GF-D8 (cell line): ENCODE measurements around the gene RAB3IP.
"Not testable (repeated sequence)": the region's sequence is repeated elsewhere in the genome, so short reads cannot be mapped to it uniquely, and the experiment has no call there.

Source experiments
- DNase-seq: peaks from one replicate; lab custom pipeline; 2025; lab: John Stamatoyannopoulos, UW

RAB3IP gene

DNA sequence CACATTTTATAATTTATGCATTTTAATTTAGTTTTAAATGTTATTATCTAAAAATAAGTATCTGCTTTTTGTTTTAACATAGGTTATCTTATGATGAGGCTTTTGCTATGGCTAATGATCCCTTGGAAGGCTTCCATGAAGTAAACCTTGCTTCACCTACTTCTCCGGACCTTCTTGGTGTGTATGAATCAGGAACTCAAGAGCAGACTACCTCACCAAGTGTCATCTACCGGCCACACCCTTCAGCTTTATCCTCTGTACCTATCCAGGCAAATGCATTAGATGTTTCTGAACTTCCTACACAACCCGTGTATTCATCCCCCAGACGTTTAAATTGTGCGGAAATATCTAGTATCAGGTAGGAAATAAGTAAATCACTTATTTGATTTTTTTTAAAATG lies 16.6 kb downstream of the RAB3IP start:
- DNase-seq: no peak

DNA sequence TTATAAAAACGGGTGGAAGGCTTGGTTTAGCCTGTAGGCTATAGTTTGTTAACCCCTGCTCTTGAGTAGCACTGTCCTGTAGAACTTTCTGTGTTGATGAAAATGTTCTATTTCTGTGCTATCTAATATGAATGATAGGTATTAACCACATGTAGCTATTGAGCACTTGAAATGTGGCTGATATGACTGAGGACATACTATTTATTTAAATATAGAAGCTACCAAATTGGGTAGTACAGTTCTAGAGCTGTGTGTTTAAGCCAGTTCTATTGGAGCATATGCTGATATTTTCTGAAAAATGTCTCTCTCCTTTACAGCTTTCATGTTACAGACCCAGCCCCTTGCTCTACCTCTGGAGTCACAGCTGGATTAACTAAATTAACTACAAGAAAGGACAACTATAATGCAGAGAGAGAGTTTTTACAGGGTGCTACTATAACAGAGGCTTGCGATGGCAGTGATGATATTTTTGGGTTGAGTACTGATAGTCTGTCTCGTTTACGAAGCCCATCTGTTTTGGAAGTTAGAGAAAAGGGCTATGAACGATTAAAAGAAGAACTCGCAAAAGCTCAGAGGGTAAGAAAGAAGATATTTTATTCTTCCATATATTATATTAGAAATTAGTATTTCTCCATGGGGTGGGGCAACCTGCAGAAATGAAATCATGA lies 17.6 kb downstream of the RAB3IP start:
- DNase-seq: no peak

DNA sequence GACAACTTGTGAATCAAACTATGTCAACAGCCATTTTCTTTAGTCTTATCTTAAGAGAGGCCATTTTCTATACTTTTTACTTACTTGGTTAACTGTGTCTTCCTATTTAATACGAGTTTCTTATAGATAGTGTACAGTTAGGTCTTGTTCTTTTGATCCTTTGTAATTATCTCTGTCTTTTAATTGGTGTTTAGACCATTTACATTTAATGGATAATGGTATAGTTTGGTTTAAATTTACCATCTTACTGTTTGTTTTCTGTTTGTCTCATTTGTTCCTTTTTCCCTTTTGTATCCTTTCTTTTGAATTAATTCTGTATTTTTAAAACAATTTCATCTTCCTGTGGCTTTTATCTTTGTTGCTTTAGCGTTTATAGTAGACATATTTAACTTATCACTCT lies 19.4 kb downstream of the RAB3IP start:
- DNase-seq: no peak

DNA sequence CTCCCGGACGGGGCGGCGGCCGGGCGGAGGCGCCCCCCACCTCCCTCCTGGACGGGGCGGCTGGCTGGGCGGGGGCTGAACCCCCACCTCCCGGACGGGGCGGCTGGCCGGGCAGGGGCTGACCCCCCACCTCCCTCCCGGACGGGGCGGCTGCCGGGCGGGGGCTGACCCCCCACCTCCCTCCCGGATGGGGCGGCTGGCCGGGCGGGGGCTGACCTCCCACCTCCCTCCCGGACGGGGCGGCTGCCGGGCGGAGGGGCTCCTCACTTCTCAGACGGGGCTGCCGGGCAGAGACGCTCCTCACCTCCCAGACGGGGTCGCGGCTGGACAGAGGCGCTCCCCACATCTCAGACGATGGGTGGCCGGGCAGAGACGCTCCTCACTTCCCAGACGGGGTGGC lies 20.9 kb downstream of the RAB3IP start:
- not testable (repeated sequence) for DNase-seq

DNA sequence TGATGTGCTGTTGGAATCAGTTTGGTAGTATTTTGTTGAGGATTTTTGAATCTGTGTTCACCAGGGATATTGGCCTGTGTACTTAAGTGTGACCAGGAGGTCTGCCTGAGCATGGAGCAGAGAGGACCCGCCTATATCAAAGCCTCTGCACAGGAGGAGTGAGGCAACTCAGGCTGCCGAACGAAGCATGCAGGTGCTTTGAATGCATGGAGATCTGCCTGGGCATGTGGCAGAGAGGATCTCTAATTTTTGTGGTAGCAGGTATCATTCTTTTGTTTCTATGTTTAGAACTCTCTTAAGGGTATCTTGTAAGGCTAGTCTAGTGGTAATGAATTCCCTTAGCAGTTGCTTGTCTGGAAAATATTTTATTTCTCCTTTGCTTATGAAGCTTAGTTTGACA lies 26.9 kb downstream of the RAB3IP start:
- no peak for DNase-seq

DNA sequence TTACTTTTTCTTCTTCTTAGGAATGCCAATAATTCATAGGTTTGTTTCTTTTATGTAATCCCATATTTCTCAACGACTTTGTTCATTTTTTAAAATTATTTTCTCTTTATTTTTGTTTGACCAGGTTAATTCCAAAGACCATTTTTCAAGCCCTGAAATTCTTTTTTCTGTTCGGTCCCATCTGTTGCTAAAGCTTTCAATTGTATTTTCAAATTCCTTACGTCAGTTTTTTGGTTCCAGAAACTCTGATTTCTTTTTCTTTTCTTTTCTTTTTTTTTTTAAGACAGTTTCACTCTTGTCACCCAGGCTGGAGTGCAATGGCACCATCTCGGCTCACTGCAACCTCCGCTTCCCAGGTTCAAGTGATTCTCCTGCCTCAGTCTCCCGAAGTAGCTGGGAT lies 27.6 kb downstream of the RAB3IP start:
- no peak for DNase-seq

DNA sequence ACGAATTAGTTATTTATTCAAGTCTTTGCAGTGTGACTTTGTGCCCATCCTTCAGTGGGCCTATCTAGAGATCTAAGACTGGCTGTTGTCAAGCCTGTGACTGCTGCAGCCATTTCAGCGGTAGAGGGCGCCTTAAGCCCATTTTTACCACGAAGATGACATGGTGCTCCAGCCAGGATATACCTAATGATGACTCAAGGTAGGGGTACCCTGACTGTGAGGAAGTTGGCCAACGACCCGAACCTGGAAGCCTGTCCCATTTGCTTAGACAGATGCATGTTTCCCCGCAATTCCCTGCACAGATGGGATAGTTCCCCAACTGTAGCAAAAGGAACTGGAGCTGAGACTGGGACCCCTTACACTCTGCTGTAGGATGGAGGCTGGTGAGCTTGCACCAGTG lies 41.3 kb downstream of the RAB3IP start:
- no peak for DNase-seq

DNA sequence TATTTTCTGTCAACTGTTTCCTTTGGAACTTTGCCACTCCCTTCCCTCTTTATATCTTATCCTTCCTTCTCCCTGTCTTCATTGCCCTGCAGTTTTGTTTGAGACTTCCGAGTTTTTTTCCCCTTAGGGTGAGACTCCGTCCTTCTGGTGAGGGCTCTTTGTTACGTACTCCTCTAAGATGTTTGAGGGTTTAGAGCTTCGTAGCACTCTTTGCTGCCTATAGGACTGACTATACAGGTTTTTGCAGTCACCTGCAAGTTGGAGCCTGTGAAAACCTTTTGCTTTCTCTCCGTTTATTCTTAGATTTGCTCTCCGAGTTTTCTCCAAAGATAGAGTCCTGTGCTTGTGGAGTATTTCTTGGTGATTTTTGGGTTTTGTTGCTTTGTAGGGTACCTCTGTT lies 44.7 kb downstream of the RAB3IP start:
- DNase-seq: no peak

DNA sequence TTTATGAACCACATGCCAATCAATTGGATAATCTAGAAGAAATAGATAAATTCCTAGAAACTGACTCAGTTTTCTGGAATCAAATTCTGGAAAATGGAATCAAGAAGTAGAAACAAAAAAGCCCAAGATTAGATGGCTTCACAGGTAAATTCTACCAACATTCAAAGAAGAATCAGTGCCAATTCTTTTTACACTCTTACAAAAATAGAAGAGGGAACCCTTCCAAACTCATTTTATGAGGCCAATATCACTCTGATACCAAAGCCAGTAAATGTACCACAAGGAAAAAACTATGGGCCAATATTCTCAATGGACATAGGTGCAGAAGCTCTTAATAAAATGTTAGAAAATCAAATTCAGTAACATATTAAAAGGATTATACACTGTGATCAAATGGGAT lies 50.7 kb downstream of the RAB3IP start:
- DNase-seq: no peak

DNA sequence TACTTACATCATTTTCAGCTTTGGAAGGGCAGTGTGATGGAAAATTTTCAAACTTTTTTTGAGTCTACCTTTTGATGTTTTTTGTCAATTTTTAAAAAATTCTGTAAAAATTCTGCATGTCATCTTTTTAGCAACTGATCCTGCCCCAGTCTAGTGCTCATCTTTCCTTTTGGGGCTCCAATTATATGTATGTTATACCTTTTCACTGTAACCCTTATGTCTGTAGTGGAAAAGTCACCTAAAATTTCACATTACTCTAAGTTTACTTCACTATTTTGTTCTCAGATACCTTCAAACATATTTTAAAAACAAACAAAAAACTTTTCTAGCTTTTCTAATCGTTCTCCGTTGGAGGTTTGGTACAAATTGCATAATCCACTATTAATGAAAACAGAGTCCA lies 53.9 kb downstream of the RAB3IP start:
- DNase-seq: no peak

DNA sequence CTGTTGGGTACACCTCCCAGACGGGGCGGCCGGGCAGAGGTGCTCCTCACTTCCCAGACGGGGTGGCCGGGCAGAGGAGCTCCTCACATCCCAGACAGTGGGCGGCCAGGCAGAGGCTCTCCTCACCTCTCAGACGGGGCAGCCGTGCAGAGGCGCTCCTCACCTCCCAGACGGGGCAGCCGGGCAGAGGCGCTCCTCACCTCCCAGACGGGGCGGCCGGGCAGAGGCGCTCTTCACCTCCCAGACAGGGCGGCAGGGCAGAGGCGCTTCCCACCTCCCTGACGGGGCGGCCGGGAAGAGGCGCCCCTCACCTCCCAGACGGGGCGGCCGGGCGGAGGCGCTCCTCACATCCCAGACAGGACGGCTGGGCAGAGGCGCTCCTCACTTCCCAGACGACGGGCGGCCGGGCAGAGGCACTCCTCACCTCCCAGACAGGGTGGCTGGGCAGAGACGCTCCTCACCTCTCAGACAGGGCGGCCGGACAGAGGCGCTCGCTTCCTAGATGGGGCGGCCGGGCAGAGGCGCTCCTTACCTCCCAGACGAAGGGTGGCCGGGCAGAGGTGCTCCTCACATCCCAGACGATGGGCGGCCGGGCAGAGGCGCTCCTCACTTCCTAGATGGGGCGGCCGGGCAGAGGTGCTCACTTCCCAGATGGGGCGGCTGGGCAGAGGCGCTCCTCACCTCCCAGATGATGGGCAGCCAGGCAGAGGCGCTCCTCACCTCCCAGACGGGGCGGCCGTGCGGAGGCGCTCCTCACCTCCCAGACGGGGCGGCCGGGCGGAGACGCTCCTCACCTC lies 68.6 kb downstream of the RAB3IP start:
- not testable (repeated sequence) for DNase-seq

DNA sequence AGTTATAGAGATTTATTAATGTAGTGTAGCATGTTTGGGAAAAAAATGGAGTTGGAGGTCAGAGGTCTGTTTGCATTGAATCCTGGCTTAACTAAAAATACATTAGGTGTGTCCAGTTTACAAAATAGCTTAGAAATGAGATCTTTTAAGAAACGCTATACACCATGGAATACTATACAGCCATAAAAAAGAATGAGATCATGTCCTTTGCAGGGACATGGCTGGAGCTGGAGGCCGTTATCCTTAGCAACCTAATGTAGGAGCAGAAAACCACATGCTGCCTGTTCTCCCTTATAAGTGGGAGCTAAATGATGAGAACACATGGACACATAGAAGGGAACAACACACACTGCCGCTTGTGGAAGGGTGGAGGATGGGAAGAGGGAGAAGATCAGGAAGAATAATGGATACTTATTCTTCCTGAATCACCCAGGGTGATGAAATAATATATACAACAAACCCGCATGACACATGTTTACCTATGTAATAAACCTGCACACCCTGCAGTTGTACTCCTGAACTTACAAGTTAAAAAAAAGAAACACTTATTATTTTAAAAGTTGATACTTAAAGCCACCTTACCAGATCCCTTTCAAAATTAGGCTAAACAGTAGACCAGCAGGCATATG lies 72.3 kb downstream of the RAB3IP start:
- no peak for DNase-seq

DNA sequence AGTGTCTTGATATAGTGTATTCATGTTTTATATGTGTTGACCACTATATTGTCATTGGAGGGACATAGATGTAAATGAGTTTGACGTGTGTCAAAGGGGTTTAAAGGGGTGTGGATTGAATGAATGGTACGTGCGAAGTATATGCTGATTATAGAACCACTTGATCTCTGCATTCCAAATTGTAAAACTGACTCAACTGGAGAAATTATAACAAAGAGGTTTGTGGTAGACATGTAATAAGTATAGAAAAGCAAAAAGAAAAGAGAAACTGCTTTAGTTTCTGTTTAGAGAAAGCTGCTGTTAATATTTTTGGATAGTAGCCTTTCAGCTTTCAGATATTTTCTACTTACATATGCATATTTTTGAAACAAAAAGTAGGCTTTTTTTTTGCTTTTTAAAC lies 77.4 kb downstream of the RAB3IP start:
- DNase-seq: no peak

DNA sequence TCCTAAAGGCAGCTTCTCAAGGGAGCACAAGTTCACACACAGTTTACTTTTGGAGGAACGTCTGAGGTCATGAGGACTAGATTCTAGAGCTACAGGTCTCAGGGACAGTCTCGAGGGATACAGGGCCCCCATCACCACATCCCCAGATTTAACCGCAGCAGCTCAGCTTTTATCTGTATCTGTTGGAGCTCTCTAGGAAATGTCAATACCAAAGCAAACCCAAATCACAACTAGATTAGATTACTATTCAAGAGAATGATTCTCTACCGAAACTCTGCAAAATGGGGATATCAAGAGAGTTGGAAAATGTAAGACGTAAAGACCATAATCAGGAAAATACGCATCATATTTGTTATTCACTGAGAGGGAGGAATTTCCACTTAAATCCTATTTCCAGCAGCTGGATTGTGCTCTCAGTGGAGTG lies 82.4 kb downstream of the RAB3IP start:
- DNase-seq: no peak

DNA sequence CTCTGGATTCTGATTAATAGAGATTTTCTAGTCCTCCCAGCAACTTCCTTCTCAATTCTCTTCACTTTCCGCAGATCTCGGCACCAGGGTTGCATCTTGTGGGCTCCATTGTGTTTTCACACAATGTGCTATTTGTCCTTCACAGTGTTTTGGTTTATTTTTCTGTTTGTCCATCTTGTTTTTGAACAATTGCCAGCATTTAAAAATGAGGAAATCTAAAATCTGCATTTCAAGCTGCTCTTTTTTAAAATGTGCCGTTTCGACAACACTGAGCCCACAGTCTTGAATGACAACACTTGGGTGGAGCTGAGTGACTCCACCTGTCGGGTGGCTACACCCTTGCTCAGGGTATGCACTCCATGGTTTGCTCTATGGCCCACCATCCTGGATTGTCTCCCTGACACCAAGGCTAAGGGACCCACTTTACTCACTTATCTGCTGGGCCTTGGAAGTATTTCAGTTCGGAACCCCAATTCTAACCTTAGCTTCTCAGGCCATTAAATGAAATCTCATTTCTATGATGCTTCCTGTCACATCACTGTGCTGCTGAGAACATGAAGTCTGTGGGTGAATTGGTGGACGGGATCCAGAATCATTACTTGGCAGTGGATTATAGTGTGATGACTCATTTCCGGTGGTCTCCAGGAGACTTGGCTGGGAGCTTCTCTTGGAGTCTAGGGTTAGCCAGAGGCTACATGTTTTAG lies 82.9 kb downstream of the RAB3IP start:
- no peak for DNase-seq

DNA sequence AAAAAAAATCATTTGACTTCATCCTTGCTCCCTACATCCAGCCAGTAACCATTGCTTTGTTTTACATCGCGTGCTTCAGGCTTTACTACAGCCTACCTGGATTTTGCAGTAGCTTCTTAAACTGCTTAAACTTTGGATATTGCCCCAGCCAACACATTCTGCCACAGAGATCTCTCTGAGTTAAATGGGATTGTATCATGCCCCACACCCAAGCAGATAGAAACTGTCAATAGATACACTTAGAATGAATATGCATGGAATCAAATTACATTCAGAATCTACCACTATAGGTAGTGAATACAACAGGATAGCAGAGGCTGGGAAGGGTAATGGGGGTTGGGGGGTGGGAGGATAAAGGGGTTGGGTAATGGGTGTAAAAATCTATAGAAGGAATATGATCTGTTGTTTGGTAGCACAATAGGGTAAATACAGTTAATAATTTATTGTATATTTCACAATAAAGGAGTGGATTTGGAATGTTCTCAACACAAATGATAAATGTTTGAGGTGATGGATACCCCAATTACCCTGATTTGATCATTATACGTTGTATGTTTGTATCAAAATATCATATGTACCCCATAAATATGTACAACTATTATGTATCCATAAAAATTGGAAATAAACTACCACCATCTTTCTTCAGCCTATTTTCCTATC lies 83.7 kb downstream of the RAB3IP start:
- no peak for DNase-seq

DNA sequence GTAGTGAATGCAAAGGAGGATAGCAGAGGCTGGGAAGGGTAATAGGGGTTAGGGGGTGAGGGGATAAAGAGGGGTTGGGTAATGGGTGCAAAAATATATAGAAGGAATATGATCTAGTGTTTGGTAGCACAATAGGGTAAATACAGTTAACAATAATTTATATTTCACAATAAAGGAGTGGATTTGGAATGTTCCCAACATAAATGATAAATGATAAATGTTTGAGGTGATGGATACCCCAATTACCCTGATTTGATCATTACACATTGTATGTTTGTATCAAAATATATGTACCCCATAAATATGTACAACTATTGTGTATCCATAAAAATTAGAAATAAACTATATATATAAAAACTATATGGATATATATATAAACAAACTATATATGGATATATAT lies 85.4 kb downstream of the RAB3IP start:
- no peak for DNase-seq

DNA sequence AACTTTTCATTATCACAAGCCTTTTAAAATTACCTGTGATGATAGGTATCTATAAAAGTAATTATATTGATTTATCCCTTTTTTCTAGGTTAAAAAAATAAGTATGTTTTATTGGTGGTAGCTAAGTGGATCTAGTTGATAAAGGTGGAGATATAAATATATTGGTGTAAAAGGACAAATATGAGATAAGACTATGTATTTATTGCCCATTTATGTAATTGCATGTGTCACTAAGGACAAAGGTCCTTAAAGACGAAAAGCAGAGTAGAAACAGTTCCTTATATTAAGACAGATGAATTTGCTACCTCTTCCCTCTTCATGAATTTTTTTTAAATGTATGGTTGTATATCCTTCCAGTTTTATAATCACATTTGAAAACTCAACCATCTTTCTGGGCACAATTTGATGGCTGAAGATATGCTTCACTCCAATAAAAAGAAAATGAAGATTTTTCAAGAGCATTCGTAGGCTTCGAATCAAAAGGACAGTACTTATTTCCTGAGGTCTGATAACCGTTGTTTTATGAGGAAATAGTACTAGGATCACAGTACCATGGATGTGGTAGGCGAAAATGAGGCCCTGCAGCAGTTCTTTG lies 86.4 kb downstream of the RAB3IP start, which contains the start of gene MYRFL:
Gene MYRFL, plus strand, starts transcription at position 262 of the 595 bp plus-strand sequence. Its CDS starts 291 bp downstream, at position 553.
- no peak for DNase-seq

DNA sequence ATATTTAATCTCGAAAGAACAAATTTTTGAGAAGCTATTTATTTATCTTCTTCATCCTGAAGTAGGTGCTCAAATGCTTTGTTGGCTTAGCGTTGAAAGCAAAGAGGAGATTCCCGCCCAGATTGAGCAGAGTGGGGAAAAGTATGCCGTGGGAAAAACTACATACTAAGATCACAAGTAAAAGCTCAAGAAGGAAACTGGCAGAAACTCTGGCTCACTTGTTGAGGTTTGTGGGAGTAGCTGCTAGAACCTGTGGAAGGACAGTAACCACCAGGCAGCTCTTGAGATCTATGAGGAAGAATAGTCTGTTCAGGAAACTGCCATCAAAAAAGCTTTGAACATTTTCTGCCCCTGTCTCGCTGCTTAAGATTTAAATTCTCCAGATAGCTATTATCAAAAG lies 90.2 kb downstream of the RAB3IP start:
- no peak for DNase-seq

DNA sequence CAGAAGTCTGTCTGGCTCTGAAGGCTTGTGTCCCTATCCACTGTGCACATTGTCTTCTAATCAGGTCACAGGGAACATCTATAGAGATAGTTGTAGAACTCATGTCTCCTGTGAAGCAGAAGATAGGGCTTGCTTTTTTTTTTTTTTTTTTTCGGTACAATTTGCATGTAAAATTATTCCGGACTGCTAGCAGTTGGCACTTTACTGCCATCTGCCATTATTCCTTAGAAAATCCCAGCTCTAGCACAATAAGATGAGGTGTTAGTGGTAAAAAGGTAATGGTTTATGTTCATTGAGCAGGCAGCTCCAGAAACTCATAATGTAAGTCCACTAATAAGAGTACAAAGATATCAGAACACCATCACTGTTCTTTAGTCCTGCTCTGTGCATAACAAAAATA lies 95.0 kb downstream of the RAB3IP start:
- DNase-seq: no peak

DNA sequence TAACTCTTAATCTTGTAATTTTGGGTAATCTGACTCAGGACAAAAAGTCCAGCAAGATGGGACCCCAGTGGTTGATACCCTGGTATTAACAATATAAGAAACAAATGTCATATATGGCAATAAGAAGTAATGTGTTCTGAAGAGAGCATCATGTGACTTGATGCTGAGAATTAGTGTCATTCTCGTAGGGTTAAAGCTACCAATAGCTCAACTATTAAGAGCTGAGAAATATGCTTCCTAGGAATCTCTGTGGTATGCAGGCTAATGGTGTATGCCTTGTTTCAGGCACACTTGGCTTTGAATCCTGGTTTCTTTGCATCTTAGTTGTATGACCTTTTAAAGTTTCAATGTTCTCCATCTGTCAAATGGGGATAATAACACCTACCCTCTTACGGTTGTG lies 95.5 kb downstream of the RAB3IP start:
- DNase-seq: no peak

DNA sequence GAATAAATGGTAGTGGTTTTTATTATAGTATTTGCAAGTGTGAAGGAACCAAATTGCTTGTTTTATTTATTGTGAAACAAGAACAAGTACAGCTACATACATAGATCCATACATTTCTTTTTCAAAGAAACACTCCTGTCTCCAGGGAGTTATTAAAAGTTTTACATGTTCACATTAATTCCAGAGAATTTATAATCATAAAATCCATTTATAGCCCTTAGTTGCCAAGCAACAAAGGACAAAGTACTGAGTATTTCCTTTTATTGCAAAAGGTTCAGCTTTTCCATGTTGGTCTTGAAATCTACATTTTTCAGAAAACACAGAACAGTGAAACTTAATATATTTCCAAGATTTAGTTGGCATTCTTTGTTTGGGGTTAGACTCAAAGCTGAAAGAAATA lies 95.9 kb downstream of the RAB3IP start:
- DNase-seq: no peak
